GM19455 (cell line): ENCODE measurements around the gene ZNF513.
"Not testable (repeated sequence)": the region's sequence is repeated elsewhere in the genome, so short reads cannot be mapped to it uniquely, and the experiment has no call there.

ENCODE experiments used
- ATAC-seq: cut with Tn5 transposase; IDR thresholded peaks from one replicate; pipeline ENCODE4 v1.9.1; 2021; ENCODE audit not compliant: unreplicated experiment

Gene ZNF513

DNA sequence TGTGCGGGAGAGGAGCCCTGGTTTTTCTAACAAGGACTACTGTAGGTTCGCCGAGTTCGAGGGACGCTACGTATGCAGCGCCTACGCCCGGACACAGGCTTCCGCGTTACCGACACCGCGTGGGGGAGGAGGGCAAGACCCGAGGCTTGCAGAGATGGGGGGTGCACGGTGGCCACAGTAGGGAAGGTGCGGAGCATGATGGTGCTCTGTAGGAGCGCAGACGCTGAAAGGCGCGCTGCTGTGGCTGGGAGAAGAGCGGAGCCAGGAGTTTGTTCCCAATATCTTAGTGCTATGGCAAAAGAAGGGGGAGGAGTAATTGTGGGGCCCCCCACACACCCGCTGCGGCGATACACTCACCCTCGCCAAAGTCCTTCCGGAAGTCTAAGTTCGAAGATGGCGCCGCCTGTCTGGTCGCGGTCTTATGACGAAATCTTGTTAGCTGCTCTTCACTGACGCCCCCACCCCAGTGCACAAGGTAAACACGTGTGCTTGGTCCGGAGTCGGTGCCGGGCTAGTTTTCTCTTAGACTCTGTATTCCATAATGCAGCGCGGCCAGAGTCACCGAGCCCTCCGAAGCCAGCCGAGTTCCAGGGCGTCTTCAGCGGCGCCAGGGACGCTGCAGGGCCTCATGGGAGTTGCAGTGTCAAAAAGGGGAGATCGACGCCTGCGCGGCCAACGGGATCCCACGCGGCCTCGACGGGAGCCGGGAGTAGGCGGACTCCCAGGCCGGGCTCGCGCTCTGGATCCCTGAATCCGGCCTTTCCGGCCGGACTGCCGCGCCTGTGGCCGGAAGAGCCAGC lies 24.0 kb downstream of the ZNF513 start, which contains the start of gene GTF3C2:
GTF3C2 (minus strand) TSS at position 383 of the 800 bp plus-strand sequence. CDS start 13,210 bp downstream, outside the sequence.
- peak; percentile 85 for ATAC-seq

- peak; percentile 33 for ATAC-seq
Measured at GRCh38 chr2:27356056-27356381, 24.5 kb downstream of the ZNF513 start.

GRCh38 chr2:27354597-27354927 lies 26.0 kb downstream of the ZNF513 start:
- ATAC-seq = no peak

- ATAC-seq = no peak
Measured at GRCh38 chr2:27353762-27354596, 26.6 kb downstream of the ZNF513 start.

GRCh38 chr2:27353386-27353761 lies 27.2 kb downstream of the ZNF513 start:
- not testable (repeated sequence) for ATAC-seq

DNA sequence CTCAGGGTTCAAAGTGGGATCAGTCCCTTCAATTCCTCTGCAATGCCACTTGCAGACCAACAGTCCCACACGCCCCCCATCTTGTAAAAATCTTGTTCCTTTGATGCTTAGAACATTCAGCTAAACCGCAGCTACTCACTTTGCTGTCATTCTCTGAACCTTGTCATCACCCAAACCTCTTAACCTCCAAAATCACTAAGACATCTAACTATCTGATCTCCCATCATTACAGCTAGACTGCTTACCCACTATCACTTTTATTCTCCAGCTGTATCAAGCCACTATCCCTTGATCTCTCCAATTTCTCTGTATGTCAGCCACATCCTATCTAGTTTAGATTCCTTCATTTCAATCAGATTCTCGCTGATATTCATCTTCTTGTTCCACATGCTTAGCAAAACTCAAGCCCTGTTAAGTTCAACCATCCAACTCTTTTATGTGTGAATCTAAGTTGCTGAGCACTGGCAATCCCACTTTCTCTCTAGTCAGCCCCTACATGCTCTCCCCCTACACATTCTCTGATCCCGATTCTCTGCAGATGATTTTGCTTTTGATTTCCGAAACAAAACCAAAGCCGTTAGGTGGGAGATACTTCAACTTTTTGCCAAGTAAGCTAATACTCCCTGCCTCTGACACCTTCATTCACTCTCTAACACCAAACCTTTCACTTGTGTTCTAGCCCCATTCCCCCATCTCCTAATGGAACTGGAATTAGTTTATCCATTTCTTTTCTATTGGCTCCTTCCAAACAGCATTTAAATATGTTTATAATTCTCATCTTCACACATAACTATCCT lies 28.5 kb downstream of the ZNF513 start:
- ATAC-seq = no peak

- no peak for ATAC-seq
Measured at GRCh38 chr2:27350106-27350693, 30.3 kb downstream of the ZNF513 start.

GRCh38 chr2:27347641-27348040 lies 32.9 kb downstream of the ZNF513 start:
- ATAC-seq = no peak

GRCh38 chr2:27336173-27336572 lies 44.4 kb downstream of the ZNF513 start:
- no peak for ATAC-seq

- no peak for ATAC-seq
Measured at GRCh38 chr2:27335311-27335710, 45.2 kb downstream of the ZNF513 start.
